ENCODE data around the gene ANLN.

DNA sequence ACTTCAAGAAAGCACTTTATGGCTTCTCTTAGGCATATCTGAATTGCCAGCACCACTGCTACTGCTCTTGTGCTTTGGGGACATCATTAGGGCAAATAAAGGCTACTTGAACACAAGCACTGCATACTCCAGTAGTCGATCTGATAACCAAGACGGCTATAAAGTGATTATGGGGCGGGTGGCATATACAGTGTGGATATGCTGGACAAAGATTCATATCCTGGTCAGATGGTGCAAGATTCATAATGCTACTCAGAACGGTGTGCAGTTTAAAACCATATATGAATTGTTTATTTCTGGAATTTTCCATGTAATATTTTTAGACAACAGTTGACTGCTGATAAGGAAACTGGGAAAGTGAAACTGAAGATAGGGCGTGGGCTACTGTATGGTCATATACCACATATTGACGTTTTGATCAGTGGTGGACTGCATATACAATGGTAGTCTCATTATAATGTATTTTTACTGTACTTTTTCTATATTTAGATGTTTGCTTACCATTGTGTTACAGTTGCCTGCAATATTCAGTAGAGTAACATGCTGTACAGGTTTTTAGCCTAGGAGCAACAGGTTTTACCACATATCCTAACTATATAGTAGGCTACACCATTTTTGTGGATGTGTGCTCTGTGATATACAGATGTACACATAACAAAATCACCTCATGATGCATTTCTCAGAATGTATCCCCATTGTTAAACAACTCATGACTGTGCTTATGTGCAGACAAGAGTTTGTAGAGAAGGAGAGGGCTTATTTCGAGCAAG, 15.2 kb downstream of the ANLN start:
- TF ChIP-seq POLR2A (IDR thresholded peaks at IDR 0.05) (no peak), CTCF (IDR thresholded peaks at IDR 0.05) (no peak)

Data from lower leg skin (tissue), 3 donors.